Lung (tissue), 12 donors: ENCODE measurements around the gene XNDC1N. TPM values are rescaled to one million over a fixed set of nuclear protein-coding genes. Genes with fewer than 3 reads are reported as not detected.

Source experiments
- ATAC-seq: fragments of 200-7000 bp; cut with Tn5 transposase; one replicate; pipeline ENCODE4 v1.9.1; 2020; ENCODE audit warnings: moderate number of reproducible peaks; ENCODE audit not compliant: insufficient read depth, low FRiP score
- DNase-seq, 3 donors: peaks; one replicate each; pipeline ENCODE4 v3.0.0-alpha.2; 2013 to 2017
- H3K27ac ChIP-seq, 2 donors: one replicate each; pipeline ENCODE4 v1.5.1; 2013; ENCODE audit warnings: mild to moderate bottlenecking in 2 of 2, moderate library complexity in 2 of 2, control low read depth in 1 of 2, inconsistent platforms in 1 of 2, low read depth in 1 of 2, low read length in 1 of 2
- H3K27me3 ChIP-seq, 3 donors: one replicate each; pipeline ENCODE4 v1.5.1; 2013; ENCODE audit warnings: low read length in 2 of 3; ENCODE audit not compliant: control insufficient read depth in 3 of 3, insufficient read depth in 3 of 3
- H3K36me3 ChIP-seq, 4 donors: one replicate each; pipeline ENCODE4 v1.5.1; 2013; ENCODE audit warnings: low read length in 4 of 4, mild to moderate bottlenecking in 1 of 4, moderate library complexity in 1 of 4; ENCODE audit not compliant: control insufficient read depth in 4 of 4, insufficient read depth in 4 of 4
- H3K4me1 ChIP-seq, 5 donors: one replicate each; pipeline ENCODE4 v1.5.1; 2013; ENCODE audit warnings: low read length in 5 of 5, mild to moderate bottlenecking in 2 of 5, moderate library complexity in 1 of 5; ENCODE audit not compliant: control insufficient read depth in 5 of 5, insufficient read depth in 5 of 5
- H3K4me3 ChIP-seq: one replicate; pipeline ENCODE4 v1.5.1; 2013; ENCODE audit warnings: mild to moderate bottlenecking, control low read depth, moderate library complexity
- H3K9ac ChIP-seq, 2 donors: one replicate each; pipeline ENCODE4 v1.5.1; 2013; ENCODE audit warnings: low read length in 2 of 2, control low read depth in 1 of 2; ENCODE audit not compliant: insufficient read depth in 1 of 2
- H3K9me3 ChIP-seq, 4 donors: one replicate each; pipeline ENCODE4 v1.5.1; 2013; ENCODE audit warnings: low read length in 3 of 4, mild to moderate bottlenecking in 1 of 4, moderate library complexity in 1 of 4; ENCODE audit not compliant: control insufficient read depth in 4 of 4, insufficient read depth in 3 of 4
- CTCF ChIP-seq: IDR thresholded peaks from 2 replicates; pipeline ENCODE4 v1.5.1; 2012; ENCODE audit warnings: mild to moderate bottlenecking; ENCODE audit errors: control extremely low read depth, extremely low read depth
- WGBS, 2 donors: extraction: QIAGEN DNeasy Blood & Tissue Kit; methylation state at CpG; one replicate each; pipeline ENCODE4 v1.1.7; 2013; 5-methylcytosine and 5-hydroxymethylcytosine counted together
- polyA plus RNA-seq, 2 donors: library from polyadenylated mRNA; stranded (reverse); fragments of 200-250 nt; gene quantifications; one replicate each; pipeline ENCODE4 v1.2.1, GENCODE V29; 2013
- total RNA-seq, 2 donors: library from RNA; depleted of rRNA in 1 of 2; stranded (reverse); fragments of >200 nt in 1 of 2; gene quantifications; one replicate each; pipeline ENCODE4 v1.2.1, GENCODE V29; 2014 to 2021
- donor health status: control.
- donor health status: control.
- donor health status: Bipolar disorder and iron deficiency.
- donor health status: healthy.
- donor health status: DM: yes; HTN: yes; CAD: no.

The XNDC1N gene
- total and polyA plus RNA-seq, 4 donors = 2.0 to 20.4 (median 4.6) TPM

- ATAC-seq = no peak
- 78 to 93% methylated on average over 5 of the region's 5 CpGs for WGBS, 2 donors
- Histone ChIP-seq H3K9ac (no peak overlapping the region), H3K36me3 (peaks cover 0 to 3% (median 2%) of the 10 kb centered on the region in 4 donors), H3K27ac (no peak overlapping the region), H3K4me1 (peaks cover 0 to 6% (median 0%) of the 10 kb centered on the region in 5 donors), H3K9me3 (no peaks in the 10 kb centered on the region), H3K27me3 (no peaks in the 10 kb centered on the region), H3K4me3 (no peak overlapping the region)
- DNase-seq = no peak
- TF ChIP-seq CTCF = no peak
Measured at GRCh38 chr11:71976551-71976950, 48.2 kb upstream of the XNDC1N start.

- H3K27me3 ChIP-seq = no peaks in the 10 kb centered on the region
- no peak overlapping the region for H3K9ac ChIP-seq
- no peak for DNase-seq
- ATAC-seq = no peak
- H3K9me3 ChIP-seq = no peaks in the 10 kb centered on the region
- H3K36me3 ChIP-seq = peaks cover 0 to 6% (median 6%) of the 10 kb centered on the region in 4 donors
- 97 to 98% methylated on average over 2 of the region's 2 CpGs for WGBS, 2 donors
- H3K4me3 ChIP-seq = no peak overlapping the region
- H3K27ac ChIP-seq = no peak overlapping the region
- H3K4me1 ChIP-seq = no peaks in the 10 kb centered on the region
- no peak for TF ChIP-seq CTCF
Measured at GRCh38 chr11:71971680-71972079, 43.3 kb upstream of the XNDC1N start.

DNA sequence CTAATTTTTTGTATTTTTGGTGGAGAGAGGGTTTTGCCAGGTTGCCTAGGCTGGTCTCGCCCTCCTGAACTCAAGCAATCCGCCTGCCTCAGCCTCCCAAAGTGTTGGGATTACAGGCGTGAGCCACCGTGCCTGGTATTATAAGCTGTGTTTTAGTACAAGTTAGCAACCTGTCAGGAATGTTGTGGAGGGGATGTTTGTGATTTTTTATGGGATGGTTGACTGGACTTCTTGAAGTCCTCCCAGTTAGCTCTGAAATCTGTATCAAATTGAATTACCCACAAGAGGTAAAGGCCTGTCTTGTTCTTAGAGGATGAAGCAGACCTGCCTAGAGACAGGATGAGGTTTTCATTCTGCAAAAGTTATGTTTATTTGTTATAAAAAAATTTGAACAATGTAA is 36.2 kb upstream of the XNDC1N start:
- Histone ChIP-seq H3K4me3 (no peak overlapping the region), H3K27me3 (no peaks in the 10 kb centered on the region), H3K9me3 (peaks cover 0 to 2% (median 0%) of the 10 kb centered on the region in 4 donors), H3K4me1 (no peaks in the 10 kb centered on the region), H3K9ac (no peak overlapping the region), H3K36me3 (peaks cover 6 to 23% (median 18%) of the 10 kb centered on the region in 4 donors), H3K27ac (no peak overlapping the region)
- TF ChIP-seq CTCF = no peak
- DNase-seq (no peak), ATAC-seq (no peak)
- 96% methylated on average over 4 of the region's 4 CpGs for WGBS, 2 donors

DNA sequence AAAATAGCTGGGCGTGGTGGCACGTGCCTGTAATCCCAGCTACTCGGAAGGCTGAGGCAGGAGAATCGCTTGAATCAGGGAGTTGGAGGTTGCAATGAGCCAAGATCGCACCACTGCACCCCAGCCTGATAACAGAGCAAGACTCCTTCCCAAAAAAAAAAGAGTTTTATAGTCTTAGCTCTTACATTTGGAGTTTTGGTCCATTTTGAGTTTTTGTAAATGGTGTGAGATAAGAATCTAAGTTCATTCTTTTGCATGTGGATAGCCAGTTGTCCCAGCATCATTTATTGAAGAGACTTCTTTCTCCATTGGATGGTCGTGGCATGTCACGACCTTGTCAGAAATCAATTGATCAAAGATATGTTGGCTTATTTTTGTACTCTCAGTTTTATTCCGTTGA is 35.1 kb upstream of the XNDC1N start:
- Histone ChIP-seq H3K9ac (no peak overlapping the region), H3K36me3 (peaks cover 4 to 23% (median 18%) of the 10 kb centered on the region in 4 donors), H3K4me3 (no peak overlapping the region), H3K4me1 (no peaks in the 10 kb centered on the region), H3K27me3 (no peaks in the 10 kb centered on the region), H3K27ac (no peak overlapping the region), H3K9me3 (peaks cover 0 to 2% (median 0%) of the 10 kb centered on the region in 4 donors)
- 97% methylated on average over 8 of the region's 8 CpGs for WGBS, 2 donors
- ATAC-seq (no peak), DNase-seq (no peak)
- no peak for TF ChIP-seq CTCF
